Smooth muscle cell of trachea (primary cell): Measurements from ENCODE around the gene TAF8. TPM values are rescaled to one million over a fixed set of nuclear protein-coding genes. Genes with fewer than 3 reads are reported as not detected.

ENCODE experiments used
- total RNA-seq: library from RNA; depleted of rRNA; stranded (reverse); fragments of >200 nt; gene quantifications from 2 replicates; pipeline ENCODE4 v1.2.1, GENCODE V29; 2014

TAF8 gene, protein sequence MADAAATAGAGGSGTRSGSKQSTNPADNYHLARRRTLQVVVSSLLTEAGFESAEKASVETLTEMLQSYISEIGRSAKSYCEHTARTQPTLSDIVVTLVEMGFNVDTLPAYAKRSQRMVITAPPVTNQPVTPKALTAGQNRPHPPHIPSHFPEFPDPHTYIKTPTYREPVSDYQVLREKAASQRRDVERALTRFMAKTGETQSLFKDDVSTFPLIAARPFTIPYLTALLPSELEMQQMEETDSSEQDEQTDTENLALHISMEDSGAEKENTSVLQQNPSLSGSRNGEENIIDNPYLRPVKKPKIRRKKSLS
- 14.4 and 14.7 TPM in 2 replicates for total RNA-seq

DNA sequence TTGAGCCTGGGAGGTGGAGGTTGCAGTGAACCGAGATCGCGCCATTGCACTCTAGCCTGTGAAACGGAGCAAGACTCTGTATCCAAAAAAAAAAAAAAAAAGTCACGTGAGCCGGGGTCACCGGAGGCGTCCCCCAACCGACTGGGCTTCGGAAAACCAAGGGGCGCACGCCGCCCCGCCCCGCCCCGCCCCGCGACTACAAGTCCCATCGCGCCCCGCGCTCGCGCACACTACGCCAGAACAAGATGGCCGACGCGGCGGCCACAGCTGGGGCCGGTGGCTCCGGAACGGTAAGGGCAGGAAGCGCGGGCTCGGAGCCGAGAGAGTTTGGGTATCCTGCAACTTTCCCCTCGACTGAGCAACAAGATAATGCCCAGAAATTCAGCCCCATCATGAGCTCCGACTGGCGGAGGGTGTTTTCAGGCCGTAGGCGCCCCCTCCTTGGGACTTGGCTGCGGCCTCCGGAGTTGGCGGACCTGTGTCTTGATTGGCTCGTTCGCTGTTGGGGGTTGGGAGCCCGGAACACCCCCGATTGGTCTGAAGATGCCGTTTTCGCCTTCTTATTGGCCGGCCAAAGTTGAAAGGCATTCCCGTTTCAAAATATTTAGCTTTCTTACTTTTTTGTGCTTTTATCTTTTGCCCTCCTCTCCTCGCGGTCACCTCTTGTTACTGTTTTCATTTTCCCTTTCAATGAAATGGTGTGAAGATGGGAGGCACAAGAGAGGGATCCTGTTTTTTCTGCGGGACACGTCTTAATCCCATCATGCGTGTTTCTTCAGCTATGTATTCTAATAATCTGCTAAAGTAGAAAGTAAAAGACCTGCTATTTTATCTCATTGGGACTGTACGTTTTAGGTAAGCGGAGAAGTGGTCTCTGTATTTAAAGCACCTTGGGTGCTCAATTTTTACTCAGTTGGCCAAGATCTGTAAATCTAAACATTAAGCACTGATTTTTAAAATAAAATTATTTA, at the start of gene TAF8:
TSS of gene TAF8 (plus strand) at position 228 of the 971 bp plus-strand sequence. CDS start at position 246, 18 bp downstream.

Other genes starting within 250 kb of the TAF8 start
- gene USP49, start 155.1 kb upstream of the TAF8 start, total RNA-seq: 2.2 and 5.5 TPM in 2 replicates
- 31.4 and 33.1 TPM in 2 replicates for gene MED20, start 129.4 kb upstream of the TAF8 start, total RNA-seq
- 9.5 and 11.1 TPM in 2 replicates for gene BYSL, start 129.0 kb upstream of the TAF8 start, total RNA-seq
- 13.8 and 18.2 TPM in 2 replicates for gene CCND3, start 108.7 kb upstream of the TAF8 start, total RNA-seq
- 0.29 and 0.99 TPM in 2 replicates for gene C6orf132, start 92.1 kb downstream of the TAF8 start, total RNA-seq
- gene GUCA1A, start 122.8 kb downstream of the TAF8 start, total RNA-seq: 0.15 and 0.33 TPM in 2 replicates
- gene GUCA1B, start 144.4 kb downstream of the TAF8 start, total RNA-seq: 0.17 and 0.73 TPM in 2 replicates
- 41.5 and 65.3 TPM in 2 replicates for gene MRPS10, start 167.3 kb downstream of the TAF8 start, total RNA-seq